Loucy (cell line): ENCODE measurements around the gene CYBA.

Experiments
- H2AFZ ChIP-seq: fragments of 200-600 bp; sonication (generic); 2 replicates; pipeline ENCODE4 v1.6.0; 2016; ENCODE audit warnings: antibody characterized with exemption, mild to moderate bottlenecking, low read length, moderate library complexity
- H3F3A ChIP-seq: fragments of 200-600 bp; 2 replicates; pipeline ENCODE4 v1.6.0; 2016; ENCODE audit warnings: antibody characterized with exemption, low read depth, mild to moderate bottlenecking
- H3K27me3 ChIP-seq: fragments of 200-600 bp; sonication (generic); 2 replicates; pipeline ENCODE4 v1.6.1; 2014; ENCODE audit warnings: low read length, mild to moderate bottlenecking; ENCODE audit not compliant: insufficient read depth, poor library complexity, severe bottlenecking
- H3K36me3 ChIP-seq: fragments of 200-600 bp; sonication (generic); 2 replicates; pipeline ENCODE4 v1.6.1; 2016; ENCODE audit warnings: low read length; ENCODE audit not compliant: insufficient read depth
- H3K4me1 ChIP-seq: fragments of 200-600 bp; sonication (generic); 2 replicates; pipeline ENCODE4 v1.5.1; 2014; ENCODE audit warnings: low read length, mild to moderate bottlenecking; ENCODE audit not compliant: insufficient read depth, poor library complexity, severe bottlenecking
- H3K4me2 ChIP-seq: fragments of 200-600 bp; sonication (generic); 2 replicates; pipeline ENCODE4 v1.6.0; 2014; ENCODE audit warnings: antibody characterized with exemption, low read length, low read depth, mild to moderate bottlenecking; ENCODE audit not compliant: poor library complexity, severe bottlenecking
- H3K4me3 ChIP-seq: fragments of 200-600 bp; sonication (generic); 2 replicates; pipeline ENCODE4 v1.5.1; 2014; ENCODE audit warnings: low read length, mild to moderate bottlenecking, mixed read lengths; ENCODE audit not compliant: poor library complexity, severe bottlenecking
- H3K79me2 ChIP-seq: fragments of 200-600 bp; sonication (generic); 2 replicates; pipeline ENCODE4 v1.6.1; 2014; ENCODE audit warnings: low read length; ENCODE audit not compliant: insufficient read depth
- H3K9ac ChIP-seq: fragments of 200-600 bp; sonication (generic); 2 replicates; pipeline ENCODE4 v1.6.0; 2014; ENCODE audit warnings: mild to moderate bottlenecking, low read depth, low read length, moderate library complexity; ENCODE audit not compliant: poor library complexity, severe bottlenecking
- H3K9me2 ChIP-seq: fragments of 200-600 bp; sonication (generic); replicated peaks from 2 replicates; pipeline ENCODE4 v1.6.1; 2016; ENCODE audit warnings: low read depth, low read length, mixed read lengths
- H3K9me3 ChIP-seq: fragments of 200-600 bp; sonication (generic); 2 replicates; pipeline ENCODE4 v1.6.1; 2014; ENCODE audit warnings: mild to moderate bottlenecking, antibody characterized with exemption, low read length, low read depth; ENCODE audit not compliant: insufficient read depth
- H4K20me1 ChIP-seq: fragments of 200-600 bp; sonication (generic); 2 replicates; pipeline ENCODE4 v1.6.0; 2014; ENCODE audit warnings: antibody characterized with exemption, low read length, mild to moderate bottlenecking; ENCODE audit not compliant: insufficient read depth, poor library complexity, severe bottlenecking
- EZH2phosphoT487 ChIP-seq: fragments of 200-600 bp; IDR thresholded peaks from 2 replicates; pipeline ENCODE4 v1.6.1; 2018; ENCODE audit warnings: antibody characterized with exemption, mild to moderate bottlenecking, moderate library complexity, borderline replicate concordance
- TF ChIP-seq, protein P1 (sequence below): fragments of 200-600 bp; sonication (generic); conservative IDR thresholded peaks from 2 replicates; pipeline ENCODE4 v1.5.1; 2014; ENCODE audit warnings: mild to moderate bottlenecking, antibody characterized with exemption, low read length

The CYBA gene

GRCh38 chr16:88633684-88634140 lies 17.1 kb downstream of the CYBA start:
- Histone ChIP-seq H3K4me3 (no peak overlapping the region), H2AFZ (no peak overlapping the region), H3K4me2 (no peak overlapping the region)

DNA sequence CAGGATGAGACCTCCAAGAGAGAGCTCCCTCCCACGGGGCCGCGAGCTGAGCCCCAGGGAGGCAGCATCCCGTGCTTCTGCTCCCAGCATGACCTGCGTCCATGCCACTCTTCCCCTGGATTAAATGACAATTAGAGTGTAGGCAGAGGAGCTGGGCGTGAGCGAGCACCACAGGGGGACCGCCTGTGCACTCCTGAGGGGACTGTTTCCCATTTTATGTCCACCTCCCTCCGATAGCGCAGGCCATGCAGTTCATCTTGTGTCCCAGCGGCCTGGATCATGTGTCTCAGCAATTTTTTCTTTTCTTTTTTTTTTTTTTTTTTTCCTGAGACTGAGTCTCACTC lies 18.3 kb downstream of the CYBA start:
- Histone ChIP-seq H3K27me3 (no peaks in the 10 kb centered on the region), H2AFZ (no peak overlapping the region), H3K9me2 (no peaks in the 10 kb centered on the region), H3F3A (no peaks in the 10 kb centered on the region), H3K79me2 (no peaks in the 10 kb centered on the region), H4K20me1 (no peaks in the 10 kb centered on the region), H3K36me3 (peaks cover 9% of the 10 kb centered on the region; the same call in 1 of the 2 replicates), H3K4me2 (no peak overlapping the region), H3K9me3 (no peaks in the 10 kb centered on the region), H3K9ac (no peak overlapping the region), H3K4me3 (no peak overlapping the region), H3K4me1 (no peaks in the 10 kb centered on the region)
- TF ChIP-seq, protein P1, sequence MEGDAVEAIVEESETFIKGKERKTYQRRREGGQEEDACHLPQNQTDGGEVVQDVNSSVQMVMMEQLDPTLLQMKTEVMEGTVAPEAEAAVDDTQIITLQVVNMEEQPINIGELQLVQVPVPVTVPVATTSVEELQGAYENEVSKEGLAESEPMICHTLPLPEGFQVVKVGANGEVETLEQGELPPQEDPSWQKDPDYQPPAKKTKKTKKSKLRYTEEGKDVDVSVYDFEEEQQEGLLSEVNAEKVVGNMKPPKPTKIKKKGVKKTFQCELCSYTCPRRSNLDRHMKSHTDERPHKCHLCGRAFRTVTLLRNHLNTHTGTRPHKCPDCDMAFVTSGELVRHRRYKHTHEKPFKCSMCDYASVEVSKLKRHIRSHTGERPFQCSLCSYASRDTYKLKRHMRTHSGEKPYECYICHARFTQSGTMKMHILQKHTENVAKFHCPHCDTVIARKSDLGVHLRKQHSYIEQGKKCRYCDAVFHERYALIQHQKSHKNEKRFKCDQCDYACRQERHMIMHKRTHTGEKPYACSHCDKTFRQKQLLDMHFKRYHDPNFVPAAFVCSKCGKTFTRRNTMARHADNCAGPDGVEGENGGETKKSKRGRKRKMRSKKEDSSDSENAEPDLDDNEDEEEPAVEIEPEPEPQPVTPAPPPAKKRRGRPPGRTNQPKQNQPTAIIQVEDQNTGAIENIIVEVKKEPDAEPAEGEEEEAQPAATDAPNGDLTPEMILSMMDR, result no peak
- TF ChIP-seq EZH2phosphoT487, result no peak

More at GRCh38 chr16:88633684-88634140, 17.1 kb downstream of the CYBA start:
- Histone ChIP-seq H3K36me3 (peaks cover 9% of the 10 kb centered on the region; the same call in 1 of the 2 replicates), H3K9ac (no peak overlapping the region), H3K9me3 (no peaks in the 10 kb centered on the region), H3K9me2 (no peaks in the 10 kb centered on the region), H3K79me2 (no peaks in the 10 kb centered on the region), H3F3A (no peaks in the 10 kb centered on the region), H4K20me1 (no peaks in the 10 kb centered on the region), H3K4me1 (no peaks in the 10 kb centered on the region), H3K27me3 (no peaks in the 10 kb centered on the region)
- no peak for TF ChIP-seq EZH2phosphoT487
- TF ChIP-seq, protein P1, result no peak

DNA sequence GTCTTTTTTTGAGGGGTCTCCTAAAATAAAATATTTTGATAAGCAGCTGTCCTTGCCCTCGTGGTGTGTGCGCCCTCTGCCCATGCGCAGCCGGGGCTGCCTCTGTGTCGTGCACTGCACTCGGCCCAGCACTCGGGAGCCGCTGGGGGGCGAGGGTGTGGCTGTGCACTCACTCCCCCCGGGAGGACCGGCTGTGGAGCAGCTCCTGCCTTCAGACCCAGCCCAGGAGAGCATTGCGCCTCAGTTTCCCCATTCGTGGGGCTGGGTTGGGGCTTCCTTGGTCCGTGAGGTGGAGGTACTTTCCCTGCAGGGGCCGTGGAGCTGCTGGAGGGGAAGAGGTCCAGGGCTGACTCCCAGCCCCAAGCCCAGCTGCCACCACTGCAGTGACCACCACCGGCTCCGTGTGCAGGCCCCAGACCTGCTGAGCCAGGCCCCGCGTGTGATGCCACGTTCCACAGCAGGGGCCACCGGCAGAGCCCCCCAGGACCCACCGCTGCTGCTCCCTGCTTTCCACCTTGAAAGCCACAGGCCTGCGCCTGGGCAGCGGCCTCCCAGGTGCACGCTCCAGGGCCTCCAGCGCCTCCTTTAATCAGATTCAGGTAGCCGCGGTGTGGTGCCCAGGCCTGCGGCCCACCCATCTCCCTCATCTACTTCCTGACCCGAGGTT lies 18.8 kb downstream of the CYBA start:
- Histone ChIP-seq H3K9ac (no peak overlapping the region), H3K4me3 (no peak overlapping the region), H3K4me2 (no peak overlapping the region), H3K9me2 (no peaks in the 10 kb centered on the region), H3K79me2 (no peaks in the 10 kb centered on the region), H3K4me1 (no peaks in the 10 kb centered on the region), H2AFZ (no peak overlapping the region), H3F3A (no peaks in the 10 kb centered on the region), H3K9me3 (no peaks in the 10 kb centered on the region), H3K27me3 (no peaks in the 10 kb centered on the region), H3K36me3 (peaks cover 9% of the 10 kb centered on the region; the same call in 1 of the 2 replicates), H4K20me1 (no peaks in the 10 kb centered on the region)
- TF ChIP-seq, protein P1, result no peak
